GM12872 (cell line): ENCODE data around the gene ILRUN.

Experiments used
- CTCF ChIP-seq: IDR thresholded peaks from 3 replicates; pipeline ENCODE4 v1.5.1; 2011; ENCODE audit warnings: low read depth, mild to moderate bottlenecking, low read length, moderate library complexity; ENCODE audit not compliant: insufficient read depth

The ILRUN gene

GRCh38 chr6:34667481-34668238 is 28.9 kb downstream of the ILRUN start:
- TF ChIP-seq CTCF: no peak

- no peak for TF ChIP-seq CTCF
Measured at GRCh38 chr6:34665019-34665418, 31.5 kb downstream of the ILRUN start.

- no peak for TF ChIP-seq CTCF
Measured at GRCh38 chr6:34664256-34664971, 32.2 kb downstream of the ILRUN start.

- TF ChIP-seq CTCF: no peak
Measured at GRCh38 chr6:34663831-34664255, 32.7 kb downstream of the ILRUN start.

- TF ChIP-seq CTCF: no peak
Measured at GRCh38 chr6:34663371-34663770, 33.2 kb downstream of the ILRUN start.

- TF ChIP-seq CTCF: no peak
Measured at GRCh38 chr6:34661357-34661756, 35.2 kb downstream of the ILRUN start.

- TF ChIP-seq CTCF: no peak
Measured at GRCh38 chr6:34658605-34659265, 37.8 kb downstream of the ILRUN start.
